H9 (cell line): ENCODE measurements around the gene PTDSS2. TPM values are rescaled to one million over a fixed set of nuclear protein-coding genes. Genes with fewer than 3 reads are reported as not detected.

Experiments used
- DNase-seq: peaks from one replicate; pipeline ENCODE4 v3.0.0-alpha.2; 2017
- H2AFZ ChIP-seq: one replicate; pipeline ENCODE4 v1.6.1; 2013; ENCODE audit warnings: mild to moderate bottlenecking, low read length, control low read depth, moderate library complexity
- H2AK5ac ChIP-seq: 2 replicates; pipeline ENCODE4 v1.6.1; 2013; ENCODE audit warnings: low read length, control low read depth, mixed read lengths; ENCODE audit not compliant: insufficient read length
- H2BK120ac ChIP-seq: one replicate; pipeline ENCODE4 v1.6.1; 2013; ENCODE audit warnings: low read depth, mild to moderate bottlenecking, low read length, control low read depth, inconsistent platforms; ENCODE audit not compliant: poor library complexity, severe bottlenecking
- H2BK12ac ChIP-seq: 2 replicates; pipeline ENCODE4 v1.6.1; 2013; ENCODE audit warnings: low read length, control low read depth, mixed read lengths, low read depth; ENCODE audit not compliant: insufficient read length
- H2BK15ac ChIP-seq: 2 replicates; pipeline ENCODE4 v1.6.1; 2013; ENCODE audit warnings: low read depth, low read length, control low read depth
- H2BK20ac ChIP-seq: one replicate; pipeline ENCODE4 v1.6.1; 2013; ENCODE audit warnings: low read depth, mild to moderate bottlenecking, low read length, control low read depth, inconsistent platforms; ENCODE audit not compliant: poor library complexity, severe bottlenecking
- H2BK5ac ChIP-seq: 2 replicates; pipeline ENCODE4 v1.6.1; 2013; ENCODE audit warnings: low read length, control low read depth, mixed read lengths; ENCODE audit not compliant: insufficient read length
- H3K14ac ChIP-seq: 2 replicates; pipeline ENCODE4 v1.6.1; 2013; ENCODE audit warnings: low read length, control low read depth; ENCODE audit not compliant: insufficient read depth
- H3K18ac ChIP-seq: 2 replicates; pipeline ENCODE4 v1.6.1; 2013; ENCODE audit warnings: low read depth, mild to moderate bottlenecking, mixed read lengths, low read length, control low read depth; ENCODE audit not compliant: insufficient read length
- H3K23ac ChIP-seq: 2 replicates; pipeline ENCODE4 v1.6.1; 2013; ENCODE audit warnings: low read length, control low read depth, mixed read lengths, low read depth; ENCODE audit not compliant: insufficient read length
- H3K23me2 ChIP-seq: 2 replicates; pipeline ENCODE4 v1.6.1; 2013; ENCODE audit warnings: low read depth, mild to moderate bottlenecking, mixed read lengths, low read length, control low read depth; ENCODE audit not compliant: insufficient read length, poor library complexity, severe bottlenecking
- H3K27ac ChIP-seq: 2 replicates; pipeline ENCODE4 v1.5.1; 2013; ENCODE audit warnings: low read length, control low read depth, mixed read lengths, low read depth; ENCODE audit not compliant: insufficient read length
- H3K27me3 ChIP-seq: 2 replicates; pipeline ENCODE4 v1.6.1; 2013; ENCODE audit warnings: low read length, control low read depth, inconsistent platforms; ENCODE audit not compliant: insufficient read depth
- H3K4ac ChIP-seq: 2 replicates; pipeline ENCODE4 v1.6.1; 2013; ENCODE audit warnings: low read depth, mild to moderate bottlenecking, control low read depth, inconsistent platforms, low read length, moderate library complexity
- H3K4me1 ChIP-seq: 2 replicates; pipeline ENCODE4 v1.6.1; 2013; ENCODE audit warnings: low read length, control low read depth, inconsistent platforms; ENCODE audit not compliant: insufficient read depth
- H3K4me2 ChIP-seq: 2 replicates; pipeline ENCODE4 v1.6.1; 2013; ENCODE audit warnings: low read length, control low read depth, mixed read lengths; ENCODE audit not compliant: insufficient read length, insufficient read depth
- H3K56ac ChIP-seq: 2 replicates; pipeline ENCODE4 v1.6.1; 2013; ENCODE audit warnings: low read depth, mild to moderate bottlenecking, mixed read lengths, low read length, control low read depth; ENCODE audit not compliant: insufficient read length
- H3K79me1 ChIP-seq: 2 replicates; pipeline ENCODE4 v1.6.1; 2013; ENCODE audit warnings: low read depth, mild to moderate bottlenecking, moderate library complexity, low read length, control low read depth, inconsistent platforms; ENCODE audit not compliant: insufficient read depth, poor library complexity, severe bottlenecking
- H3K79me2 ChIP-seq: 2 replicates; pipeline ENCODE4 v1.6.1; 2013; ENCODE audit warnings: low read length, control low read depth, inconsistent platforms; ENCODE audit not compliant: insufficient read depth
- H3K9ac ChIP-seq: 2 replicates; pipeline ENCODE4 v1.6.1; 2013; ENCODE audit warnings: low read length, control low read depth, mixed read lengths; ENCODE audit not compliant: insufficient read length; ENCODE audit errors: extremely low read depth
- H3K9me3 ChIP-seq: one replicate; pipeline ENCODE4 v1.6.1; 2013; ENCODE audit warnings: low read depth, low read length, inconsistent platforms; ENCODE audit not compliant: control insufficient read depth
- H3T11ph ChIP-seq: one replicate; pipeline ENCODE4 v1.6.1; 2013; ENCODE audit warnings: mild to moderate bottlenecking, low read length, control low read depth, inconsistent platforms
- H4K20me1 ChIP-seq: one replicate; pipeline ENCODE4 v1.6.1; 2013; ENCODE audit not compliant: control insufficient read depth, insufficient read length, insufficient read depth
- H4K5ac ChIP-seq: 2 replicates; pipeline ENCODE4 v1.6.1; 2013; ENCODE audit warnings: low read depth, mild to moderate bottlenecking, mixed read lengths, low read length, control low read depth; ENCODE audit not compliant: insufficient read length
- H4K8ac ChIP-seq: replicated peaks from 2 replicates; pipeline ENCODE4 v1.6.1; 2013; ENCODE audit warnings: low read length, control low read depth, mixed read lengths, low read depth; ENCODE audit not compliant: insufficient read length
- H4K91ac ChIP-seq: 2 replicates; pipeline ENCODE4 v1.6.1; 2013; ENCODE audit warnings: low read depth, mild to moderate bottlenecking, moderate library complexity, mixed read lengths, low read length, control low read depth; ENCODE audit not compliant: insufficient read length
- H3K27ac Mint-ChIP-seq, 3 experiments: 2 replicates in 2 of 3; 3 replicates in 1 of 3; pipeline ENCODE4 v1.8.0; 2020 to 2021; ENCODE audit warnings: mixed read lengths in 3 of 3, mild to moderate bottlenecking in 1 of 3, moderate library complexity in 1 of 3
- H3K27me3 Mint-ChIP-seq: 2 replicates; pipeline ENCODE4 v1.8.0; 2021; ENCODE audit warnings: low read depth, mild to moderate bottlenecking, moderate library complexity, mixed read lengths
- H3K36me3 Mint-ChIP-seq, 3 experiments: 2 replicates in 2 of 3; 3 replicates in 1 of 3; pipeline ENCODE4 v1.8.0; 2020 to 2021; ENCODE audit warnings: low read depth in 3 of 3, mixed read lengths in 3 of 3; ENCODE audit not compliant: insufficient read depth in 1 of 3
- H3K4me1 Mint-ChIP-seq, 2 experiments: 2 replicates each; pipeline ENCODE4 v1.8.0; 2020; ENCODE audit warnings: mixed read lengths in 2 of 2
- H3K4me3 Mint-ChIP-seq, 2 experiments: 2 replicates in 1 of 2; 3 replicates in 1 of 2; pipeline ENCODE4 v1.8.0; 2020 to 2021; ENCODE audit warnings: mild to moderate bottlenecking in 2 of 2, mixed read lengths in 2 of 2, moderate library complexity in 1 of 2
- H3K9me3 Mint-ChIP-seq, 2 experiments: 2 replicates in 1 of 2; 3 replicates in 1 of 2; pipeline ENCODE4 v1.8.0; 2020; ENCODE audit warnings: mild to moderate bottlenecking in 2 of 2, mixed read lengths in 2 of 2, moderate library complexity in 1 of 2
- WGBS: extraction: QIAGEN DNeasy Blood & Tissue Kit; methylation state at CpG from one replicate; pipeline ENCODE4 v1.1.7; 2013; ENCODE audit warnings: missing lambda C conversion rate, low lambda C conversion rate, mixed read lengths; ENCODE audit not compliant: insufficient read length; ENCODE audit errors: extremely low coverage; 5-methylcytosine and 5-hydroxymethylcytosine counted together
- total RNA-seq: library from RNA; stranded (reverse); gene quantifications from 2 replicates; pipeline ENCODE4 v1.2.1, GENCODE V29; 2021
- TF ChIP-seq, protein P1 (sequence below): fragments of 200-600 bp; sonication (generic); conservative IDR thresholded peaks from 3 replicates; pipeline ENCODE4 v1.8.0; 2021; ENCODE audit warnings: antibody characterized with exemption, mild to moderate bottlenecking

The PTDSS2 gene
- total RNA-seq, 1 experiment from 2014 or later, result 55.3 TPM

DNA sequence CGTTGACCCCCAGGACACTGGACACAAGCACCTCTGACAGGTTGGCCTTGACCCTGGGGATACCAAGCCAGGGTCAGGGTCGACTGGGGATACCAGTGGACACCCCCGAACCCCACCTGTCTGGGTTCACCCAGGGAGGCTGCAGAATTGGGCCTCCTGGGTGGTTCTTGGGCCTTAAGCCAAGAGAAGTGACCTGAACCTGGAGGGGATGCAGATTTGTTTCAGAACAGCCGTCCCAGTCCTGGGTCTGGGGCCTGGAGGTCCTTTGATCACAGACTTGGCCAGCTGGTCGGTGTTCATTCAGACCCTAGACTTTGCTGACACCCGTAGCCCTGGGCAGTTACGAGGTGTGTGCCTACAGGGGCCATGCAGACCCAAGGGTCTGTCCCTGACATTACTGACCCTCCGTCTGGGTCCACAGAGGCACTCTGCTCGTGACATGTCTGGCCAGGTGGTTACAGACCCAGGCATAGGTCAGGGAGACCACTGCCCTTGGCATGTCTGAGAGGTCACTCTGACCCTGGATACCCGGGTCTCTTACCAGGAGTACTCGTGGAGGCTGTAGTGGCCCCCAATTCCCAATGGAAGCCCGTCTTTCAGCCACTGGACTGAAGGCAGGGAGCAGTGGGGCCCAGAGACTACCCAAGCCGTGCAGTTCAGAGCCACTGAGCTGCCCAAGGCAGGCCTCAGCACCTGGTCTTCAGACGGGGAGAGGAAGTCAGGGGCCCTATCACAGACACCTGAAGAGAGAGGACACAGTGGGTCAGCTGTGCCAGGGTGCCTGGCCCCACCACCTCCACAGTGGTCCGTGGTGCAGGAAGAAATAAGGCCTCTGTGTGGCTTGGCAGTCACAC lies 41.7 kb upstream of the PTDSS2 start:
- Histone ChIP-seq H3K14ac (no peak overlapping the region), H2BK15ac (no peak overlapping the region), H3K23ac (no peak overlapping the region), H3K4me1 (no peaks in the 10 kb centered on the region), H2AFZ (no peak overlapping the region), H3K79me1 (no peaks in the 10 kb centered on the region), H3K27ac (no peak overlapping the region), H3K18ac (no peak overlapping the region), H2BK120ac (no peak overlapping the region), H3K4me2 (no peak overlapping the region), H3K79me2 (no peaks in the 10 kb centered on the region), H4K8ac (no peak overlapping the region), H3K27me3 (no peaks in the 10 kb centered on the region), H3K4ac (no peak overlapping the region), H2BK12ac (no peak overlapping the region), H4K5ac (no peak overlapping the region), H3K9me3 (no peaks in the 10 kb centered on the region), H2BK20ac (no peak overlapping the region), H3T11ph (no peak overlapping the region), H4K20me1 (peaks cover 2% of the 10 kb centered on the region), H4K91ac (no peak overlapping the region), H2BK5ac (no peak overlapping the region), H3K9ac (no peak overlapping the region), H3K56ac (no peak overlapping the region), H3K23me2 (peaks cover 8% of the 10 kb centered on the region), H2AK5ac (no peak overlapping the region)
- Mint-ChIP-seq H3K27ac (no peak overlapping the region), H3K9me3 (no peaks in the 10 kb centered on the region), H3K4me1 (peaks cover 2 to 5% of the 10 kb centered on the region in 2 experiments; a peak in 3 of 4 replicates), H3K4me3 (no peak overlapping the region), H3K27me3 (0 out of 2 replicates have a peak, but pooled peaks cover 2% of the 10 kb centered on the region), H3K36me3 (peaks cover 0 to 2% (median 0%) of the 10 kb centered on the region in 3 experiments; a peak in 3 of 7 replicates)
- WGBS, result no CpG with 5 or more reads among the region's 15 CpGs
- TF ChIP-seq, protein P1, sequence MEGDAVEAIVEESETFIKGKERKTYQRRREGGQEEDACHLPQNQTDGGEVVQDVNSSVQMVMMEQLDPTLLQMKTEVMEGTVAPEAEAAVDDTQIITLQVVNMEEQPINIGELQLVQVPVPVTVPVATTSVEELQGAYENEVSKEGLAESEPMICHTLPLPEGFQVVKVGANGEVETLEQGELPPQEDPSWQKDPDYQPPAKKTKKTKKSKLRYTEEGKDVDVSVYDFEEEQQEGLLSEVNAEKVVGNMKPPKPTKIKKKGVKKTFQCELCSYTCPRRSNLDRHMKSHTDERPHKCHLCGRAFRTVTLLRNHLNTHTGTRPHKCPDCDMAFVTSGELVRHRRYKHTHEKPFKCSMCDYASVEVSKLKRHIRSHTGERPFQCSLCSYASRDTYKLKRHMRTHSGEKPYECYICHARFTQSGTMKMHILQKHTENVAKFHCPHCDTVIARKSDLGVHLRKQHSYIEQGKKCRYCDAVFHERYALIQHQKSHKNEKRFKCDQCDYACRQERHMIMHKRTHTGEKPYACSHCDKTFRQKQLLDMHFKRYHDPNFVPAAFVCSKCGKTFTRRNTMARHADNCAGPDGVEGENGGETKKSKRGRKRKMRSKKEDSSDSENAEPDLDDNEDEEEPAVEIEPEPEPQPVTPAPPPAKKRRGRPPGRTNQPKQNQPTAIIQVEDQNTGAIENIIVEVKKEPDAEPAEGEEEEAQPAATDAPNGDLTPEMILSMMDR, result no peak
- no peak for DNase-seq
